Stimulated activated CD8-positive, alpha-beta memory T cell treated with anti-CD3 and anti-CD28 coated beads, Interleukin-4, amount 100 ng/mL, for 24 hours (primary cell): ENCODE data around the gene ANKRD18A.
"Not testable (repeated sequence)": the region's sequence is repeated elsewhere in the genome, so short reads cannot be mapped to it uniquely, and the experiment has no call there.

Experiments used
- DNase-seq: peaks from one replicate; pipeline ENCODE4 v3.0.0-alpha.2; 2020; ENCODE audit warnings: low read depth

Gene ANKRD18A

GRCh38 chr9:38626006-38626405 is 5.6 kb upstream of the ANKRD18A start:
- no peak for DNase-seq

- no peak for DNase-seq
Measured at GRCh38 chr9:38622951-38623350, 2.6 kb upstream of the ANKRD18A start.

- no peak for DNase-seq
Measured at GRCh38 chr9:38622288-38622674, 1.9 kb upstream of the ANKRD18A start.

GRCh38 chr9:38621434-38622287 is 1.3 kb upstream of the ANKRD18A start:
- DNase-seq: peak; percentile 16

- DNase-seq: no peak
Measured at GRCh38 chr9:38619556-38620447, 594 bp downstream of the ANKRD18A start.

- not testable (repeated sequence) for DNase-seq
Measured at GRCh38 chr9:38598029-38598745, 22.2 kb downstream of the ANKRD18A start.

GRCh38 chr9:38595117-38595516 is 25.3 kb downstream of the ANKRD18A start:
- not testable (repeated sequence) for DNase-seq

- DNase-seq: not testable (repeated sequence)
Measured at GRCh38 chr9:38591346-38592063, 28.9 kb downstream of the ANKRD18A start.

GRCh38 chr9:38583765-38584164 is 36.6 kb downstream of the ANKRD18A start:
- not testable (repeated sequence) for DNase-seq

- DNase-seq: not testable (repeated sequence)
Measured at GRCh38 chr9:38580112-38580511, 40.3 kb downstream of the ANKRD18A start.

GRCh38 chr9:38576181-38576580 is 44.2 kb downstream of the ANKRD18A start:
- not testable (repeated sequence) for DNase-seq

GRCh38 chr9:38566048-38566447 is 54.3 kb downstream of the ANKRD18A start:
- DNase-seq: not testable (repeated sequence)

- DNase-seq: not testable (repeated sequence)
Measured at GRCh38 chr9:38565178-38565577, 55.2 kb downstream of the ANKRD18A start.

- DNase-seq: not testable (repeated sequence)
Measured at GRCh38 chr9:38563911-38564310, 56.5 kb downstream of the ANKRD18A start.

- not testable (repeated sequence) for DNase-seq
Measured at GRCh38 chr9:38561134-38561533, 59.3 kb downstream of the ANKRD18A start.

GRCh38 chr9:38559172-38559571 is 61.2 kb downstream of the ANKRD18A start:
- DNase-seq: not testable (repeated sequence)

- DNase-seq: not testable (repeated sequence)
Measured at GRCh38 chr9:38557746-38558145, 62.6 kb downstream of the ANKRD18A start.

- not testable (repeated sequence) for DNase-seq
Measured at GRCh38 chr9:38554966-38555365, 65.4 kb downstream of the ANKRD18A start.

- not testable (repeated sequence) for DNase-seq
Measured at GRCh38 chr9:38553019-38553418, 67.4 kb downstream of the ANKRD18A start.

GRCh38 chr9:38546497-38547163 is 73.8 kb downstream of the ANKRD18A start:
- DNase-seq: peak; percentile 23

- DNase-seq: not testable (repeated sequence)
Measured at GRCh38 chr9:38540535-38540934, 79.9 kb downstream of the ANKRD18A start.
